ENCODE data around the gene ATRN.
"Not testable (repeated sequence)": the region's sequence is repeated elsewhere in the genome, so short reads cannot be mapped to it uniquely, and the experiment has no call there.

The ATRN gene

DNA sequence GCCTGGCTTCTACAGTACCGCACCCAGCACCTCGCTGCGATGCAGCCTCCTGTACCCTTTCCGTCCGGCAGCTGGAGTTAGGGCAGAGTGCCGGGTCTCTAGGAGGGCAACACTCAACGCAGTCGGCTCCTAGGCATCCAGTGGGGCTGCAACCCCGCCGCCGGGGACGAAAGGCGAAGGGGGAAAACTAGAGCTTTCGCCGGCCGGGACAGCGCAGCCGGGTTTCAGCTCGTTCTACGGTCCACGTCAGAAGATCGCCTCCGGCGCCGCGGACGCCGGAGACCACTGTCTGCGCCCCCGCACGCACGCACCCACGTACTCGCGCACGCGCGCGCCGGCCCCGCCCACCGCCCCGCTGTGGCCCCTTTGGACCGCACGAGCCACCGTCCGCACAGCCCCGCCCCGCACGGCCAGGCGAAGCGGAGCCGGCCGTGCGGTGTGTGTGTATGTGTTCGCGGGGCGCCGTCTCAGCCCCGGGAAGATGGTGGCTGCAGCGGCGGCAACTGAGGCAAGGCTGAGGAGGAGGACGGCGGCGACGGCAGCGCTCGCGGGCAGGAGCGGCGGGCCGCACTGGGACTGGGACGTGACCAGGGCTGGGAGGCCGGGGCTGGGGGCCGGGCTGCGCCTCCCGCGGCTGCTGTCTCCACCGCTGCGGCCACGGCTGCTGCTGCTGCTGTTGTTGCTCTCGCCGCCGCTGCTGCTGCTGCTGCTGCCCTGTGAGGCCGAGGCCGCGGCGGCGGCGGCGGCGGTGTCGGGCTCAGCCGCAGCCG is at the start of gene ATRN:
Gene ATRN, plus strand, starts transcription at position 392 of the 770 bp plus-strand sequence. Its CDS starts 90 bp downstream, at position 482.
- DNase-seq: peak; percentile 93

GRCh38 chr20:3421985-3422384 is 48.8 kb upstream of the ATRN start:
- no peak for DNase-seq

- no peak for DNase-seq
These were observed 47.7 kb upstream of the ATRN start for GRCh38 chr20:3423126-3423525.

DNA sequence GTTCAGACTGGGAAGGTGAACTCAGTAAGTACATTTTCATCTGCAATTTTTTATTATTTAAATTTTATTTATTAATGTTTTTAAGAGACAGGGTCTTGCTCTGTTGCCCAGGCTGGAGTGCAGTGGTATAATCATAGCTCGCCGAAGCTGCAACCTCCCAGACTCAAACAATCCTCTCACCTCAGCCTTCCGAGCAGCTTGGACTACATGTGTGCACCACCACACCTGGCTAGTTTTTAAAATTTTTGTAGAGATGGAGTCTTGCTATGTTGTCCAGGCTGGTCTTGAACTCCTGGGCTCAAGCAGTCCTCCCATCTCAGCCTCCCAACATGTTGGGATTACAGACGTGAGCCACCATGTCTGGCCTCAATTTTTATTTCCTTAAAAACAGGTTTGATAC is 44.1 kb upstream of the ATRN start:
- DNase-seq: not testable (repeated sequence)

GRCh38 chr20:3430376-3431069 is 40.3 kb upstream of the ATRN start:
- no peak for DNase-seq

- no peak for DNase-seq
These were observed 39.7 kb upstream of the ATRN start for GRCh38 chr20:3431109-3431508.

GRCh38 chr20:3432844-3433243 is 38.0 kb upstream of the ATRN start:
- no peak for DNase-seq

DNA sequence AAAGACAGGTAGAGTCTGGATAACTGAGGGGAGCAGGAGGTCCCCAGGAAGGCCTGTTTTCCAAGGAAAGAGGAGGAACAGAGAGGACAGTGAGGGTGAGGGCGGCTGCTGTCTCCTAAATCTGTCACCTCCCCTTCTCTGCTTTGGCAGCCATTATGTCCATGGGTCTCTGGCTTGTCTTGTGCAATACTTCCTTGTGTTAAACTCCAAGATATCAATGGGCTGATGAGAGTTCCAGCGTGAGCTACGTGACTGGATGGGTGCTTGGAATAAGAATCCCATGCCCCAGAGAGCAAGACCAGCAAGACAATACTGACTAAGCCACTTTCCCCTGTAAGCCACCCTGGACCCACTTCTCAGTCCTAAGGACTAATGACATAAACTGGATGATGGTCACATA is 37.1 kb upstream of the ATRN start:
- no peak for DNase-seq

DNA sequence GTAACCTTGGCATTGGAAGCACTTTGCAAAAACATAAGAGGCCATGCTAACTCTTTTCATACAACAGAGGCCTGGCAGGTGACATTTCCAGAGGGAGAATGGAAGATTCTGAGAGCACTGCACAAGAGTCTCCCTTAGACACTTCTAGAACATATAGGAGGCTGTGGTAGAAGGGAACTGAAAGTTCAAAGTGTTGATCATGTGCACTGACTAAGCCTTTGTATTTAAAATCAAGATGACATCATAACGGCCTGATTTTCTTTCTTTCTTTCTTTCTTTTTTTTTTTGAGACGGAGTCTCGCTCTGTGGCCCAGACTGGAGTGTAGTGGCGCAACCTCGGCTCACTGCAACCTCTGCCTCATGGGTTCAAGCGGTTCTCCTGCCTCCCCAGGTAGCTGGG is 36.6 kb upstream of the ATRN start:
- no peak for DNase-seq

DNA sequence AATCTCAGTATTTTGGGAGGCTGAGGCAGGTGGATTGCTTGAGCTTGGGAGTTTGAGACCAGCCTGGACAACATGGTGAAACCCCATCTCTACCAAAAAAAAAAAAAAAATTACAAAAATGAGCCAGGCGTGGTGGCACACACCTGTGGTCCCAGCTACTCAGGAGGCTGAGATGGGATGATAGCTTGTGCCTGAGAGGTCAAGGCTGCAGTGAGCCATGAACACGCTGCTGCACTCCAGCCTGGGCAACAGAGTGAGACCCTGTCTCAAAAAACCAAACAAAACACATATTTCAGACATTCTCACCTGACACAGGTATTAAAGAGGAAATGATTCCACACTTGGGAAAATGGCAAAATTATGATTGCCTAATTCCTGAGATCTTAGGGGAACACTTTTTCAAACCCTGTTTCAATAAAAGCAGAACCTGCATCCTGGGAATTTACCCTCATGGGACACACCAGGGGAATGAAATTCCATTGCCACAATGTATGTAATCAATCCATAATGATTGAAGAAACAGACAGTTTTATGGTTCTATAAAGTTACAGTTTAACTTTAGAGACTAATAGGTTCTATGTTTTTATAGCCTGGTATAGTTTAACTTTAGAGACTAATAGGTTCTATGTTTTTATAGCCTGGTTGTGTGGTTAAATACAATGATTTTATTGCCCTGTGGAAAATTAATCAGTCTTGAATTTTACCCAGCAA is 33.8 kb upstream of the ATRN start:
- DNase-seq: no peak

DNA sequence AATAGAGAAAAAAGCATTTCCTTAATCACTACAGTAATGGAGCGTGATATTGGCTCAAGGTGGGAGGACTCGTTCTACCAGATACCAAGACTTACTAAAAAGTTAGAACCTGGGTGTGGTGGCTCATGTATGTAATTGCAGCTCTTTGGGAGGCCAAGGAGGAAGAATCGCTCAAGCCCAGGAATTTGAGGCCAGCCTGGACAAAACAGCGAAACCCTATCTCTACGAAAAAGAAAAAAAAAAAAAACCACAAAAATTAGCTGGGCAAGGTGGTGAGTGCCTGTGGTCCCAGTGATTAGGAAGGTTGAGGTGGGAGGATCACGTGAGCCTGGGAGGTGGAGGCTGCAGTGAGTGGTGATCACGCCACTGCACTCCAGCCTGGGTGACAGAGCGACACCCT is 24.0 kb upstream of the ATRN start:
- DNase-seq: no peak

DNA sequence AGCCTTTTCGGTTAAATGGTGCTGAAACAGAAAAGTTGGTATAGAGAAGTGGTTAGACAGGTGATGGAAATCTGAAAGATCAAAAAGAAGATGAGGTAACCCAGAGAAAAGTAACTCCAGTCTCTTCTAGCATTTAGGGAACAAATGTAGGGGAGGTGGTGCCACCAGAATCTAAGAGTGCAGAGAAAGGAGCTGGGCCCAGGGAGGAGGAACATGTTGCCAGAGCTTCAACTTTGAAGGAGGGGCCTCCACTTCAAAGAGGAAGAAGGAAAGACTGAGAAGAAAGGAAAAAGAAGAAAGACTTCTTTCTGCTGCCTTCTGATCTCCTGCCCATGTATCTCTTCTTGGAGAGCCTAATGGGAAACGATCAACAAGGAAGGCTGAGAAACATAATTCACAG is 23.5 kb upstream of the ATRN start:
- DNase-seq: no peak

GRCh38 chr20:3449319-3449718 is 21.5 kb upstream of the ATRN start:
- no peak for DNase-seq

GRCh38 chr20:3452136-3452535 is 18.7 kb upstream of the ATRN start:
- no peak for DNase-seq

DNA sequence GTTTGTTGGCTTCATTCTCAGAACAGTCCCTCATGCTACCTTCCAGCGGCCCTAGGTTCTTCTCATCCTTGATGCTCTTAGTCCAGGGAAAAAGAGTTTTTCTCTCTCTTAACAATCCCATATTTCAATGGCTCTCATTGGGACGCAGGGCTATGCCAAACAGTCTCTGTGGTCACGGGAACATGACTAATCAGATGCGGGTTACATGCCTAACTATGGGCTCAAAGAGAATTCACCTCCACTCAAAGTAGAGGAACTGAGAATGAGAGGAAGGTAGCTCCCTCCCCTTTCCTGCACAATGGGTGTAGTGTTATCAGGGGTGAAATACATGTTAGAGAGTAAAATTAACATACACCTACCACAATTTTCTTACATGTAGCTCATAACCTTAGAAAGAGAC is 18.1 kb upstream of the ATRN start:
- DNase-seq: no peak

DNA sequence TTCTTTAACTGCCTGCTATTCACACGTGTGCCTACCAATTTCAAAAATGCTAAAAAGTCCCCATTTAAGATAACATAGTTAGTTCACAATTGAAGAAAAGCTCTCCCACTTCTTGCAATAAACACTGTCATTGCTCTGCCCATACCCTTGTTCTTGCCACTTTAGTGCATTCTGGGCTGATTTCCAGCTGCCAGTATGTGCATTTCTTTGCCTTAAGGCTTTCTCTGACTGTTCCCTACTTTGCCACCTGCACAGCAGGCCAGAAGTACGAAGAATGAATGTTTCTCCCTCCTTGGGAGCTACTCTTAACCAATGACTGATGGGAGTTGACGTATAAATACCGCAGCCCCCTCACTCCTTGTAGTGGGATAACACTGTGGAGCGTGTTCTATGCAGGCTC is 16.0 kb upstream of the ATRN start:
- DNase-seq: no peak

GRCh38 chr20:3456648-3457047 is 14.2 kb upstream of the ATRN start:
- DNase-seq: no peak

- no peak for DNase-seq
These were observed 10.9 kb upstream of the ATRN start for GRCh38 chr20:3459881-3460307.

DNA sequence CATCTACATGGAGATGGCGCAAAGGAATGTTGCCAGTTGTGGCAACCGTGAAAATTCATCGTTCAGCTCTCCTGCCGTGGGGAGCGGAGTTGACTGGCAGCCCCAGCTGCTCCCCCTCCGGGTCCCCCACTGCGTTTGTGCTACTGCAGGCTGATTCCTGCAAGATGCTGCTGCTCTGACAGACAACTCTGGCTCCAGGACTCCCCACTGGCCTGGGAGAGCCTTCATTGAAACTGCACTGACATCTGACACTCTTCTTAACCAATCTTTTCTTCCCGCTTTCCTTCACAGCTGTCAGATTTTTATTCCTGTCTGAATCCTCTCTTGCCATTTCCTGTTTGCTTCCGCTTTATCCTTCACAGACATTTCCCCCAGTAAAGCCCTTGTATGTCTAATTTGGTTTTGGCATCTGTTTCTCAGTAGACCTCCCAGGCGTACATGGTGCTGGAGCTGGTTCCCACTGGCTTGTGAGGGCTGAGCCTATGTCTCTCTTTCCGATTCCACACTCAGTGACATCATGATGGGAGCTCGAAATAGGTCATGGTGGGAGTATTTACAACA is 9.5 kb upstream of the ATRN start:
- no peak for DNase-seq

DNA sequence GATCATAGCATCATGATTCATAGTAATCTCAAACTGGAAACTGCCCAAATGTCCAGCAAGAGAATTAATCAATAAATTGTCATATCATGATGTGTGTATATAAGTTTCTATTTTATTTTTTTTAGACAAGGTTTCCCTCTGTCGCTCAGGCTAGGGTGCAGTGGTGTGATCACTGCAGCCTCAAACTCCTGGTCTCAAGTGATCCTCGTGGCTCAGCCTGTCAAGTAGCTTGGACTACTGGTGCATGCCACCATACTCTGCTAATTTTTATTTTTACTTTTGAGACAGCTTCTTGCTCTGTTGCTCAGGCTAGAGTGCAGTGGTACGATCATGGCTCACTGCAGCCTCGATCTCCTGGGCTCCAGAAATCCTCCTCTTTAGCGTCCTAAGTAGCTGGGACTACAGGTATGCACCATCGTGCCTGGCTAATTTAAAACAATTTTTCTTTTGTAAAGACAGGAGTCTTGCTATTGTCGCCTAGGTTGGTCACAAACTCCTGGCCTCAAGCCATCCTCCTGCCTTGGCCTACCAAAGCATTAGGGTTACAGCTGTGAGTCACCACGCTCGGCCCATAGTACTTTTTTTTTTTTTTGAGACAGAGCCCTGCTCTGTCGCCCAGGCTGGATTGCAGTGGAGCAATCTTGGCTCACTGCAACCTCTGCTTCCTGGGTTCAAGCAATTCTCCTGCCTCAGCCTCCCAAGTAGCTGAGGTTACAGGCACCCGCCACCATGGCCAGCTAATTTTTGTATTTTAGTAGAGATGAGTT is 8.7 kb upstream of the ATRN start:
- no peak for DNase-seq

GRCh38 chr20:3464166-3464565 is 6.7 kb upstream of the ATRN start:
- DNase-seq: no peak

DNA sequence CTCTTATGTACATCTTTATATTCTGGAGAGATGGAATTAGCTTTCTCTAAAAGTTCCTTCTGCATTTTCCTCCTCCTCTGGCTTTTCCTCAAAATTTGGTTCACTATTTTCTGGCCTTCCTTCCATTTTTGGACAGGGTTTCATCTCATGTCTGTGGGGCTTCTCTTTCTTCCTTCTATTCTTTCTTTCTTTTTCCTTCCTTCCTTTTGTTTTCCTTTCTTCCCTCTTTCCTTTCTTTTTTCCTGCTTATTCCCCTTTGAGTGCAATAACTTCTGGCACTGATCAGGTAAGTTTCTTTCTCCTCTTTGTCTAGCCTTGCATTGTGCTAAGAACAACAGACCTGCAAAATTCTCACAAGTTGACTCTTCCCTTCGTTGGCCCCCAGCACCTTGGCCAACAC is 5.5 kb upstream of the ATRN start:
- DNase-seq: no peak

GRCh38 chr20:3470208-3470626 is 601 bp upstream of the ATRN start:
- DNase-seq: no peak
